ENCODE results near the gene DRD2. TPM values are rescaled to one million over a fixed set of nuclear protein-coding genes. Genes with fewer than 3 reads are reported as not detected.

The DRD2 gene
- total and polyA plus RNA-seq, 4 donors: not detected

DNA sequence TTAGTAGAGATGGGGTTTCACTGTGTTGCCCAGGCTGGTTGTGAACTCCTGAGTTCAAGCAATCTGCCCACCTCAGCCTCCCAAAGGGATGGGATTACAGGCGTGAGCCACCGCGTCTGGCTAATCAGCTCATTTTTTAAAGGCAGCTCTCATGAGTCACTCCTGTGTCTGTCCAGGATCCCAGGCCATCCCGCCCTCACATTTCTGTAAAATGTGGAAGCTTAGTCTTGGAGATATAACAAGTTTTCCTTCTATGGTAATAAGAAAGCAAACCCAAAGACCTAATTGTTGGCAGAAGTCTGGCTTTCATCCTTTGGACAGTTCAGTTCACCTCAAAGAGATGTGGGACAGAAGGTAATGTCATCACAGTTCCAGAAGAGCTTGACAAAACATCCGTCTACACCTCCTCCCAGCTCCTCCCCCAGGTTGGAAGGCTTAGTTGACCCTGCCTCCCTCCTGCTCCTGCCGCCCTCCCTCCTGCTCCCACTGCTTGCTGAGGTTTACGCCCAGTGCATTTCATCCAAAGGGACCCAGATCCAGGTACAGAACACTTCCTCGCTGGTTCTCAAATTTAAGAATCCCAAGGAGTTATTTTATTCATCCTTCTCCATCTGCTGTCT, 6.4 kb downstream of the DRD2 start:
- no peaks in the 10 kb centered on the region for H3K36me3 ChIP-seq (ENCODE audit: control insufficient read depth in 4 of 4, insufficient read depth in 3 of 4, low read depth in 1 of 4, low read length in 3 of 4)
- no peaks in the 10 kb centered on the region for H3K4me1 ChIP-seq (ENCODE audit: control insufficient read depth in 4 of 4, insufficient read depth in 4 of 4, low read length in 3 of 4)
- H3K9ac ChIP-seq (ENCODE audit: low read depth in 1 of 2, low read length in 2 of 2): no peak overlapping the region
- no peak overlapping the region for H3K27ac ChIP-seq (ENCODE audit: low read depth in 1 of 2, low read length in 2 of 2)
- DNase-seq (ENCODE audit: low spot score): no peak
- 71% methylated on average over 8 of the region's 8 CpGs for WGBS
- H3K9me3 ChIP-seq (ENCODE audit: control insufficient read depth in 4 of 4, low read length in 3 of 4): peaks cover 0 to 2% (median 0%) of the 10 kb centered on the region in 4 donors
- TF ChIP-seq GABPA (IDR thresholded peaks at IDR 0.05 in 1 of 2, conservative IDR thresholded peaks at IDR 0.05 in 1 of 2) (no peak), JUND (IDR thresholded peaks at IDR 0.05) (no peak)
- peaks cover 0 to 8% (median 0%) of the 10 kb centered on the region in 4 donors for H3K27me3 ChIP-seq (ENCODE audit: control insufficient read depth in 4 of 4, insufficient read depth in 4 of 4, low read length in 3 of 4)
- no peak overlapping the region for H3K4me3 ChIP-seq (ENCODE audit: low read depth in 1 of 3, low read length in 3 of 3)

DNA sequence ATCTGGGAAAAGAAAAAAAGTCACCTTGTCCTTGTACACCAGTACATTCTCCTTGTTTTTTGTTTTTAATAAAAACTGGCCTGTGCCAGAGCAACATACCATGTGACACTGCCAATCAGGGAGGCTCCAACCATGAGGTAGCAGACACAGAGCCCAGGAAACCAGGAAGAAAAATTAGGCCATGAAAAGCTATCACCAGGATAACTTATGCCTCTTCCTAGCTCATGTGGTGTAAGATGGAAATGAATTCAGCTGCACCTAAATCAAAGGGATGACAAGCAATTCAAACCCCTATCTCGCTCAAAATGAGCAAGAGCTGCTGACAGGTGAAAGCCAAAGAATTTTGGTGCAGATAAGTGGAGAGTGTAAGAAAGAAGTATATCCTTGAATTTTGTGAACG, 7.7 kb downstream of the DRD2 start:
- H3K9ac ChIP-seq (ENCODE audit: low read depth in 1 of 2, low read length in 2 of 2): no peak overlapping the region
- H3K36me3 ChIP-seq (ENCODE audit: control insufficient read depth in 4 of 4, insufficient read depth in 3 of 4, low read depth in 1 of 4, low read length in 3 of 4): no peaks in the 10 kb centered on the region
- no peaks in the 10 kb centered on the region for H3K4me1 ChIP-seq (ENCODE audit: control insufficient read depth in 4 of 4, insufficient read depth in 4 of 4, low read length in 3 of 4)
- H3K27me3 ChIP-seq (ENCODE audit: control insufficient read depth in 4 of 4, insufficient read depth in 4 of 4, low read length in 3 of 4): peaks cover 0 to 5% (median 0%) of the 10 kb centered on the region in 4 donors
- H3K4me3 ChIP-seq (ENCODE audit: low read depth in 1 of 3, low read length in 3 of 3): no peak overlapping the region
- no peak for DNase-seq (ENCODE audit: low spot score)
- WGBS: 47% methylated on average over 2 of the region's 2 CpGs
- H3K9me3 ChIP-seq (ENCODE audit: control insufficient read depth in 4 of 4, low read length in 3 of 4): peaks cover 0 to 1% (median 0%) of the 10 kb centered on the region in 4 donors
- H3K27ac ChIP-seq (ENCODE audit: low read depth in 1 of 2, low read length in 2 of 2): no peak overlapping the region
- TF ChIP-seq, protein P1, sequence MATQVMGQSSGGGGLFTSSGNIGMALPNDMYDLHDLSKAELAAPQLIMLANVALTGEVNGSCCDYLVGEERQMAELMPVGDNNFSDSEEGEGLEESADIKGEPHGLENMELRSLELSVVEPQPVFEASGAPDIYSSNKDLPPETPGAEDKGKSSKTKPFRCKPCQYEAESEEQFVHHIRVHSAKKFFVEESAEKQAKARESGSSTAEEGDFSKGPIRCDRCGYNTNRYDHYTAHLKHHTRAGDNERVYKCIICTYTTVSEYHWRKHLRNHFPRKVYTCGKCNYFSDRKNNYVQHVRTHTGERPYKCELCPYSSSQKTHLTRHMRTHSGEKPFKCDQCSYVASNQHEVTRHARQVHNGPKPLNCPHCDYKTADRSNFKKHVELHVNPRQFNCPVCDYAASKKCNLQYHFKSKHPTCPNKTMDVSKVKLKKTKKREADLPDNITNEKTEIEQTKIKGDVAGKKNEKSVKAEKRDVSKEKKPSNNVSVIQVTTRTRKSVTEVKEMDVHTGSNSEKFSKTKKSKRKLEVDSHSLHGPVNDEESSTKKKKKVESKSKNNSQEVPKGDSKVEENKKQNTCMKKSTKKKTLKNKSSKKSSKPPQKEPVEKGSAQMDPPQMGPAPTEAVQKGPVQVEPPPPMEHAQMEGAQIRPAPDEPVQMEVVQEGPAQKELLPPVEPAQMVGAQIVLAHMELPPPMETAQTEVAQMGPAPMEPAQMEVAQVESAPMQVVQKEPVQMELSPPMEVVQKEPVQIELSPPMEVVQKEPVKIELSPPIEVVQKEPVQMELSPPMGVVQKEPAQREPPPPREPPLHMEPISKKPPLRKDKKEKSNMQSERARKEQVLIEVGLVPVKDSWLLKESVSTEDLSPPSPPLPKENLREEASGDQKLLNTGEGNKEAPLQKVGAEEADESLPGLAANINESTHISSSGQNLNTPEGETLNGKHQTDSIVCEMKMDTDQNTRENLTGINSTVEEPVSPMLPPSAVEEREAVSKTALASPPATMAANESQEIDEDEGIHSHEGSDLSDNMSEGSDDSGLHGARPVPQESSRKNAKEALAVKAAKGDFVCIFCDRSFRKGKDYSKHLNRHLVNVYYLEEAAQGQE (IDR thresholded peaks at IDR 0.05): no peak
- TF ChIP-seq HNF4G (IDR thresholded peaks at IDR 0.05) (no peak), YY1 (IDR thresholded peaks at IDR 0.05) (no peak), EGR1 (IDR thresholded peaks at IDR 0.05; ENCODE audit: low read depth in 2 of 2) (no peak), NR2F2 (IDR thresholded peaks at IDR 0.05) (no peak), TAF1 (conservative IDR thresholded peaks at IDR 0.05) (no peak), FOXA1 (IDR thresholded peaks at IDR 0.05) (no peak), JUND (IDR thresholded peaks at IDR 0.05) (no peak), FOXA2 (IDR thresholded peaks at IDR 0.05) (no peak), RXRA (IDR thresholded peaks at IDR 0.05) (no peak), SP1 (IDR thresholded peaks at IDR 0.05) (no peak), GABPA (IDR thresholded peaks at IDR 0.05 in 1 of 2, conservative IDR thresholded peaks at IDR 0.05 in 1 of 2) (no peak), HNF4A (conservative IDR thresholded peaks at IDR 0.05) (no peak)
- TF ChIP-seq, protein P2, sequence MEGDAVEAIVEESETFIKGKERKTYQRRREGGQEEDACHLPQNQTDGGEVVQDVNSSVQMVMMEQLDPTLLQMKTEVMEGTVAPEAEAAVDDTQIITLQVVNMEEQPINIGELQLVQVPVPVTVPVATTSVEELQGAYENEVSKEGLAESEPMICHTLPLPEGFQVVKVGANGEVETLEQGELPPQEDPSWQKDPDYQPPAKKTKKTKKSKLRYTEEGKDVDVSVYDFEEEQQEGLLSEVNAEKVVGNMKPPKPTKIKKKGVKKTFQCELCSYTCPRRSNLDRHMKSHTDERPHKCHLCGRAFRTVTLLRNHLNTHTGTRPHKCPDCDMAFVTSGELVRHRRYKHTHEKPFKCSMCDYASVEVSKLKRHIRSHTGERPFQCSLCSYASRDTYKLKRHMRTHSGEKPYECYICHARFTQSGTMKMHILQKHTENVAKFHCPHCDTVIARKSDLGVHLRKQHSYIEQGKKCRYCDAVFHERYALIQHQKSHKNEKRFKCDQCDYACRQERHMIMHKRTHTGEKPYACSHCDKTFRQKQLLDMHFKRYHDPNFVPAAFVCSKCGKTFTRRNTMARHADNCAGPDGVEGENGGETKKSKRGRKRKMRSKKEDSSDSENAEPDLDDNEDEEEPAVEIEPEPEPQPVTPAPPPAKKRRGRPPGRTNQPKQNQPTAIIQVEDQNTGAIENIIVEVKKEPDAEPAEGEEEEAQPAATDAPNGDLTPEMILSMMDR (IDR thresholded peaks at IDR 0.05; ENCODE audit: low read depth, low read length, missing input control): no peak
- TF ChIP-seq, protein P3, sequence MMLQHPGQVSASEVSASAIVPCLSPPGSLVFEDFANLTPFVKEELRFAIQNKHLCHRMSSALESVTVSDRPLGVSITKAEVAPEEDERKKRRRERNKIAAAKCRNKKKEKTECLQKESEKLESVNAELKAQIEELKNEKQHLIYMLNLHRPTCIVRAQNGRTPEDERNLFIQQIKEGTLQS (IDR thresholded peaks at IDR 0.05): no peak
- TF ChIP-seq, protein P4, sequence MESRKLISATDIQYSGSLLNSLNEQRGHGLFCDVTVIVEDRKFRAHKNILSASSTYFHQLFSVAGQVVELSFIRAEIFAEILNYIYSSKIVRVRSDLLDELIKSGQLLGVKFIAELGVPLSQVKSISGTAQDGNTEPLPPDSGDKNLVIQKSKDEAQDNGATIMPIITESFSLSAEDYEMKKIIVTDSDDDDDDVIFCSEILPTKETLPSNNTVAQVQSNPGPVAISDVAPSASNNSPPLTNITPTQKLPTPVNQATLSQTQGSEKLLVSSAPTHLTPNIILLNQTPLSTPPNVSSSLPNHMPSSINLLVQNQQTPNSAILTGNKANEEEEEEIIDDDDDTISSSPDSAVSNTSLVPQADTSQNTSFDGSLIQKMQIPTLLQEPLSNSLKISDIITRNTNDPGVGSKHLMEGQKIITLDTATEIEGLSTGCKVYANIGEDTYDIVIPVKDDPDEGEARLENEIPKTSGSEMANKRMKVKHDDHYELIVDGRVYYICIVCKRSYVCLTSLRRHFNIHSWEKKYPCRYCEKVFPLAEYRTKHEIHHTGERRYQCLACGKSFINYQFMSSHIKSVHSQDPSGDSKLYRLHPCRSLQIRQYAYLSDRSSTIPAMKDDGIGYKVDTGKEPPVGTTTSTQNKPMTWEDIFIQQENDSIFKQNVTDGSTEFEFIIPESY (IDR thresholded peaks at IDR 0.05): no peak
- TF ChIP-seq, protein P5, sequence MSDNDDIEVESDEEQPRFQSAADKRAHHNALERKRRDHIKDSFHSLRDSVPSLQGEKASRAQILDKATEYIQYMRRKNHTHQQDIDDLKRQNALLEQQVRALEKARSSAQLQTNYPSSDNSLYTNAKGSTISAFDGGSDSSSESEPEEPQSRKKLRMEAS (IDR thresholded peaks at IDR 0.05): no peak
